ENCODE data around the gene MFRP. TPM values are rescaled to one million over a fixed set of nuclear protein-coding genes. Genes with fewer than 3 reads are reported as not detected.

Gene MFRP
- polyA plus RNA-seq, 1 of the 3 experiments (the other 2 are of a cell fraction): not detected

GRCh38 chr11:119389611-119390254 is 43.2 kb upstream of the MFRP start:
- Histone ChIP-seq H3K9me3 (no peaks in the 10 kb centered on the region), H3K9me2 (no peaks in the 10 kb centered on the region), H3K27me3 (ENCODE audit: insufficient read depth) (no peaks in the 10 kb centered on the region), H3K4me2 (no peak overlapping the region), H3F3A (replicated peaks; ENCODE audit: insufficient read depth) (no peaks in the 10 kb centered on the region), H3K4me1 (ENCODE audit: control insufficient read depth in 1 of 2, insufficient read depth in 2 of 2, low read depth in 1 of 2, low read length in 1 of 2) (no peaks in the 10 kb centered on the region), H3K9ac (no peak overlapping the region), H4K20me1 (ENCODE audit: insufficient read depth) (no peaks in the 10 kb centered on the region), H3K27ac (ENCODE audit: low read depth in 2 of 2, low read length in 1 of 2) (no peak overlapping the region), H2AFZ (ENCODE audit: low read depth) (no peak overlapping the region), H3K79me2 (ENCODE audit: insufficient read depth) (no peaks in the 10 kb centered on the region), H3K36me3 (replicated peaks in 1 of 2; ENCODE audit: control insufficient read depth in 1 of 2, insufficient read depth in 2 of 2, low read length in 1 of 2) (no peaks in the 10 kb centered on the region), H3K4me3 (ENCODE audit: low read depth in 2 of 2, low read length in 1 of 2) (no peak overlapping the region)
- TF ChIP-seq USF1 (IDR thresholded peaks at IDR 0.05; ENCODE audit: borderline replicate concordance, low read depth) (no peak), CTCF (IDR thresholded peaks at IDR 0.05) (peak; percentile 33; the same call in 1 of the 2 replicates)
- DNase-seq: no peak
- 98% methylated on average over 5 of the region's 5 CpGs for WGBS (ENCODE audit: low lambda C conversion rate)
- CTCF ChIA-PET: interaction anchor here (3.7 kb wide), 1 partner anchor 9 kb away, joined by 16 read pairs; the partner anchor contains the start of gene USP2
- POLR2A ChIA-PET: no interaction called here

- no peaks in the 10 kb centered on the region for H3K36me3 ChIP-seq (replicated peaks in 1 of 2; ENCODE audit: control insufficient read depth in 1 of 2, insufficient read depth in 2 of 2, low read length in 1 of 2)
- 78% methylated on average over 7 of the region's 7 CpGs for WGBS (ENCODE audit: low lambda C conversion rate)
- no peak overlapping the region for H2AFZ ChIP-seq (ENCODE audit: low read depth)
- no peak overlapping the region for H3K9ac ChIP-seq
- no peak overlapping the region for H3K27ac ChIP-seq (ENCODE audit: low read depth in 2 of 2, low read length in 1 of 2)
- TF ChIP-seq SIN3A (IDR thresholded peaks at IDR 0.05; ENCODE audit: borderline replicate concordance, low read depth, low read length) (no peak), RXRA (IDR thresholded peaks at IDR 0.05; ENCODE audit: borderline replicate concordance, low read depth) (no peak), USF1 (IDR thresholded peaks at IDR 0.05; ENCODE audit: borderline replicate concordance, low read depth) (no peak), FOXM1 (IDR thresholded peaks at IDR 0.05; ENCODE audit: low read depth) (no peak), TEAD4 (IDR thresholded peaks at IDR 0.05; ENCODE audit: borderline replicate concordance, insufficient read depth) (no peak), EZH2phosphoT487 (IDR thresholded peaks at IDR 0.05; ENCODE audit: borderline replicate concordance, low read depth) (no peak), NFIC (IDR thresholded peaks at IDR 0.05; ENCODE audit: borderline replicate concordance) (no peak), GABPA (IDR thresholded peaks at IDR 0.05; ENCODE audit: low read depth) (no peak), ZBTB33 (IDR thresholded peaks at IDR 0.05; ENCODE audit: borderline replicate concordance, low read depth) (no peak), CTCF (IDR thresholded peaks at IDR 0.05) (no peak), PBX3 (IDR thresholded peaks at IDR 0.05) (no peak), POLR2AphosphoS5 (IDR thresholded peaks at IDR 0.05; ENCODE audit: low read depth, low read length) (no peak), IRF3 (IDR thresholded peaks at IDR 0.05; ENCODE audit: low read depth, low read length) (no peak)
- no peaks in the 10 kb centered on the region for H3K79me2 ChIP-seq (ENCODE audit: insufficient read depth)
- H3K9me2 ChIP-seq: no peaks in the 10 kb centered on the region
- H3K4me3 ChIP-seq (ENCODE audit: low read depth in 2 of 2, low read length in 1 of 2): no peak overlapping the region
- no peaks in the 10 kb centered on the region for H3F3A ChIP-seq (replicated peaks; ENCODE audit: insufficient read depth)
- no peaks in the 10 kb centered on the region for H4K20me1 ChIP-seq (ENCODE audit: insufficient read depth)
- H3K9me3 ChIP-seq: no peaks in the 10 kb centered on the region
- H3K4me1 ChIP-seq (ENCODE audit: control insufficient read depth in 1 of 2, insufficient read depth in 2 of 2, low read depth in 1 of 2, low read length in 1 of 2): no peaks in the 10 kb centered on the region
- H3K4me2 ChIP-seq: no peak overlapping the region
- no peaks in the 10 kb centered on the region for H3K27me3 ChIP-seq (ENCODE audit: insufficient read depth)
- POLR2A ChIA-PET: no interaction called here
- DNase-seq: no peak
- CTCF ChIA-PET: interaction anchor here (1.4 to 22.5 kb wide), 2 partner anchors 10 to 89 kb away, joined by 7 to 390 read pairs; no protein-coding TSS in a partner anchor
Observed at GRCh38 chr11:119388103-119388502, 41.6 kb upstream of the MFRP start.
